H1 (cell line): ENCODE measurements around the gene GALNT18. TPM values are rescaled to one million over a fixed set of nuclear protein-coding genes. Genes with fewer than 3 reads are reported as not detected.

Source experiments
- CTCF ChIA-PET: fragments of 300-600 bp; sonication (Branson Sonifier 250); formaldehyde crosslinking; loops from one replicate; lab custom pipeline; 2021; ENCODE audit not compliant: partially characterized antibody; lab: Charles Lee
- POLR2A ChIA-PET: fragments of 300-600 bp; sonication (Branson Sonifier 250); formaldehyde crosslinking; loops from one replicate; lab custom pipeline; 2021; ENCODE audit warnings: inconsistent platforms; ENCODE audit not compliant: partially characterized antibody; lab: Charles Lee
- DNase-seq, 2 experiments: peaks; one replicate each; pipeline versions ENCODE4 v3.0.0 to v3.0.0-alpha.2; 2010 to 2022; ENCODE audit warnings: low spot score in 2 of 2, low read depth in 1 of 2, mixed read lengths in 1 of 2
- FAIRE-seq: peaks from 2 replicates; lab custom pipeline; 2011; peaks lifted over from hg19 to GRCh38; lab: Jason Lieb, UNC
- H2AFZ ChIP-seq: 2 replicates; pipeline ENCODE4 v1.8.1; 2012; ENCODE audit warnings: low read length, inconsistent platforms
- H2AK5ac ChIP-seq: 2 replicates; pipeline ENCODE4 v1.6.1; 2013; ENCODE audit warnings: low read depth, low read length
- H2BK120ac ChIP-seq: replicated peaks from 2 replicates; pipeline ENCODE3; 2013; ENCODE audit warnings: low read depth, low read length, inconsistent platforms
- H2BK12ac ChIP-seq: 2 replicates; pipeline ENCODE4 v1.6.1; 2013; ENCODE audit warnings: low read depth, low read length
- H2BK15ac ChIP-seq: 2 replicates; pipeline ENCODE4 v1.6.1; 2013; ENCODE audit warnings: low read length
- H2BK20ac ChIP-seq: 2 replicates; pipeline ENCODE4 v1.6.1; 2013; ENCODE audit warnings: low read length
- H2BK5ac ChIP-seq: 2 replicates; pipeline ENCODE4 v1.6.1; 2013; ENCODE audit warnings: low read depth, low read length
- H3K14ac ChIP-seq: 2 replicates; pipeline ENCODE4 v1.6.1; 2013; ENCODE audit warnings: inconsistent platforms; ENCODE audit not compliant: insufficient read length
- H3K18ac ChIP-seq: 2 replicates; pipeline ENCODE4 v1.6.1; 2013; ENCODE audit warnings: low read length; ENCODE audit errors: extremely low read depth
- H3K23ac ChIP-seq: 2 replicates; pipeline ENCODE4 v1.6.1; 2013; ENCODE audit warnings: inconsistent platforms; ENCODE audit not compliant: insufficient read length
- H3K23me2 ChIP-seq: 2 replicates; pipeline ENCODE4 v1.6.1; 2013; ENCODE audit warnings: low read depth, low read length
- H3K27ac ChIP-seq: 2 replicates; pipeline ENCODE4 v1.6.1; 2011; ENCODE audit warnings: low read depth, low read length, inconsistent platforms
- H3K27me3 ChIP-seq, 4 experiments: replicated peaks in 1 of 4; 1 replicate in 1 of 4; 2 replicates in 3 of 4; pipeline versions ENCODE4 v1.6.1 to v1.8.1; 2011 to 2013; ENCODE audit warnings: low read length in 3 of 4, mild to moderate bottlenecking in 3 of 4, inconsistent platforms in 2 of 4, mixed read lengths in 2 of 4, moderate library complexity in 1 of 4; ENCODE audit not compliant: control insufficient read depth in 3 of 4, insufficient read depth in 3 of 4; ENCODE audit errors: extremely low read depth in 1 of 4
- H3K36me3 ChIP-seq, 4 experiments: 2 replicates each; pipeline versions ENCODE4 v1.6.1 to v1.8.1; 2011 to 2013; ENCODE audit warnings: mild to moderate bottlenecking in 4 of 4, low read length in 3 of 4, moderate library complexity in 2 of 4, control low read depth in 1 of 4, inconsistent platforms in 1 of 4; ENCODE audit not compliant: insufficient read depth in 4 of 4, control insufficient read depth in 2 of 4
- H3K4ac ChIP-seq: replicated peaks from 2 replicates; pipeline ENCODE3; 2013; ENCODE audit warnings: low read length, low read depth, mixed read lengths, inconsistent platforms; ENCODE audit not compliant: insufficient read length
- H3K4me1 ChIP-seq, 4 experiments: replicated peaks in 1 of 4; 1 replicate in 1 of 4; 2 replicates in 3 of 4; pipeline versions ENCODE4 v1.6.1 to v1.8.1; 2011 to 2013; ENCODE audit warnings: low read length in 3 of 4, inconsistent platforms in 2 of 4, mixed read lengths in 1 of 4; ENCODE audit not compliant: insufficient read depth in 4 of 4, control insufficient read depth in 3 of 4
- H3K4me2 ChIP-seq, 2 experiments: 2 replicates each; pipeline versions ENCODE4 v1.6.1 to v1.8.1; 2011 to 2013; ENCODE audit warnings: low read depth in 2 of 2, low read length in 2 of 2, control low read depth in 1 of 2, inconsistent platforms in 1 of 2, mild to moderate bottlenecking in 1 of 2; ENCODE audit not compliant: insufficient read depth in 1 of 2
- H3K4me3 ChIP-seq, 4 experiments: fragments of 200-600, 300-600 bp in 1 of 4; sonication (generic), shearing (Covaris generic), sonication (Bioruptor Twin) in 1 of 4; 2 replicates each; pipeline versions ENCODE4 v1.5.1 to v1.8.1; 2011 to 2016; ENCODE audit warnings: low read length in 4 of 4, low read depth in 3 of 4, control low read depth in 2 of 4, inconsistent platforms in 2 of 4, mild to moderate bottlenecking in 2 of 4, mixed read lengths in 1 of 4, moderate library complexity in 1 of 4; ENCODE audit not compliant: insufficient read depth in 2 of 4; ENCODE audit errors: extremely low read depth in 1 of 4
- H3K56ac ChIP-seq: replicated peaks from 2 replicates; pipeline ENCODE3; 2013; ENCODE audit warnings: low read depth, mild to moderate bottlenecking, mixed read lengths, low read length, inconsistent platforms; ENCODE audit not compliant: insufficient read length
- H3K79me1 ChIP-seq: 2 replicates; pipeline ENCODE4 v1.6.1; 2013; ENCODE audit warnings: low read depth, low read length, control low read depth
- H3K79me2 ChIP-seq, 2 experiments: 2 replicates each; pipeline versions ENCODE4 v1.6.1 to v1.8.1; 2012 to 2013; ENCODE audit warnings: low read length in 2 of 2, mild to moderate bottlenecking in 2 of 2, inconsistent platforms in 1 of 2; ENCODE audit not compliant: insufficient read depth in 2 of 2, control insufficient read depth in 1 of 2
- H3K9ac ChIP-seq, 4 experiments: replicated peaks in 1 of 4; 1 replicate in 1 of 4; 2 replicates in 3 of 4; pipeline versions ENCODE4 v1.6.1 to v1.8.1; 2011 to 2013; ENCODE audit warnings: low read depth in 3 of 4, low read length in 3 of 4, control low read depth in 2 of 4, mild to moderate bottlenecking in 2 of 4, moderate library complexity in 2 of 4, inconsistent platforms in 1 of 4; ENCODE audit errors: extremely low read depth in 1 of 4
- H3K9me3 ChIP-seq, 2 experiments: 2 replicates each; pipeline versions ENCODE4 v1.6.1 to v1.8.1; 2012 to 2013; ENCODE audit warnings: mild to moderate bottlenecking in 2 of 2, moderate library complexity in 2 of 2, control low read depth in 1 of 2, inconsistent platforms in 1 of 2, low read depth in 1 of 2, low read length in 1 of 2, mixed read lengths in 1 of 2; ENCODE audit not compliant: insufficient read depth in 2 of 2
- H4K20me1 ChIP-seq, 2 experiments: replicated peaks in 1 of 2; 2 replicates each; pipeline versions ENCODE3 to v1.8.1; 2011 to 2013; ENCODE audit warnings: inconsistent platforms in 2 of 2, low read length in 2 of 2, mild to moderate bottlenecking in 1 of 2; ENCODE audit not compliant: insufficient read depth in 2 of 2, control insufficient read depth in 1 of 2
- H4K5ac ChIP-seq: 2 replicates; pipeline ENCODE4 v1.6.1; 2013; ENCODE audit warnings: low read length, low read depth, mixed read lengths, inconsistent platforms; ENCODE audit not compliant: insufficient read length
- H4K8ac ChIP-seq: 2 replicates; pipeline ENCODE4 v1.8.0; 2013; ENCODE audit warnings: mild to moderate bottlenecking, moderate library complexity, low read length, inconsistent platforms; ENCODE audit not compliant: insufficient read depth; ENCODE audit errors: extremely low read depth
- H4K91ac ChIP-seq: replicated peaks from 2 replicates; pipeline ENCODE3; 2013; ENCODE audit warnings: low read length, mixed read lengths, inconsistent platforms; ENCODE audit not compliant: insufficient read length
- BRCA1 ChIP-seq: IDR thresholded peaks from 2 replicates; pipeline ENCODE4 v1.6.1; 2012; ENCODE audit warnings: low read depth, low read length, improper control_type of control experiment
- CBX5 ChIP-seq: fragments of 300-800, 300-1000 bp; sonication (generic); IDR thresholded peaks from 2 replicates; pipeline ENCODE4 v1.7.1; 2016; ENCODE audit warnings: antibody characterized with exemption, low read length, low read depth
- CEBPB ChIP-seq: IDR thresholded peaks from 2 replicates; pipeline ENCODE4 v1.6.1; 2012; ENCODE audit warnings: low read depth, low read length
- EZH2 ChIP-seq: fragments of 200-600 bp; sonication (generic); IDR thresholded peaks from 2 replicates; pipeline ENCODE4 v1.7.1; 2012; ENCODE audit warnings: low read depth, mild to moderate bottlenecking, moderate library complexity, low read length, inconsistent platforms; ENCODE audit not compliant: severe bottlenecking
- GTF2F1 ChIP-seq: IDR thresholded peaks from 2 replicates; pipeline ENCODE4 v1.6.1; 2012; ENCODE audit warnings: low read depth, low read length, improper control_type of control experiment, borderline replicate concordance
- KDM5A ChIP-seq: fragments of 200-600 bp; IDR thresholded peaks from 2 replicates; pipeline ENCODE4 v1.7.1; 2012; ENCODE audit warnings: mild to moderate bottlenecking, low read length, inconsistent platforms, mixed read lengths
- NRF1 ChIP-seq: IDR thresholded peaks from 2 replicates; pipeline ENCODE4 v1.6.1; 2011; ENCODE audit warnings: mild to moderate bottlenecking, low read depth, low read length, improper control_type of control experiment
- SIN3A ChIP-seq, 2 experiments: IDR thresholded peaks in 1 of 2; conservative IDR thresholded peaks in 1 of 2; 2 replicates each; pipeline ENCODE4 v1.6.1; 2011 to 2012; ENCODE audit warnings: low read length in 2 of 2, improper control_type of control experiment in 1 of 2, low read depth in 1 of 2, mild to moderate bottlenecking in 1 of 2
- SIX5 ChIP-seq: IDR thresholded peaks from 2 replicates; pipeline ENCODE4 v1.6.1; 2011; ENCODE audit warnings: mild to moderate bottlenecking, low read depth, low read length
- SP1 ChIP-seq: IDR thresholded peaks from 2 replicates; pipeline ENCODE4 v1.6.1; 2011; ENCODE audit warnings: low read depth, low read length
- USF2 ChIP-seq: IDR thresholded peaks from 2 replicates; pipeline ENCODE4 v1.6.1; 2011; ENCODE audit warnings: low read length, improper control_type of control experiment
- WGBS, 2 experiments: shearing (Covaris generic) in 1 of 2; methylation state at CpG; one replicate each; pipeline versions ENCODE4 v1.1.6 to v1.1.7; 2013 to 2015; ENCODE audit warnings: low lambda C conversion rate in 2 of 2, mixed read lengths in 2 of 2, inconsistent platforms in 1 of 2, low coverage in 1 of 2, missing lambda C conversion rate in 1 of 2; ENCODE audit not compliant: insufficient replicate concordance in 2 of 2, insufficient coverage in 1 of 2, insufficient read length in 1 of 2; ENCODE audit errors: extremely low coverage in 1 of 2, missing lambda C conversion rate in 1 of 2; 5-methylcytosine and 5-hydroxymethylcytosine counted together
- polyA plus RNA-seq, 7 experiments: library from polyadenylated mRNA; depleted of rRNA in 3 of 7; stranded (reverse) in 5 of 7; unstranded in 2 of 7; fragments of >200 nt in 5 of 7; fragments of 200-250 nt in 2 of 7; gene quantifications; 1 replicate in 5 of 7; 2 replicates in 1 of 7; 4 replicates in 1 of 7; pipeline versions ENCODE4 v1.2.1 to v1.2.3, GENCODE V29; 2011 to 2013; ENCODE audit warnings: missing spikeins in 2 of 7, mixed read lengths in 2 of 7
- total RNA-seq: library from RNA; stranded (reverse); fragmentation: NEBNext Ultra II Directional; extraction: Animal tissue kit (Norgen Biotek cat#: 25700); gene quantifications from 2 replicates; pipeline ENCODE4 v1.2.1, GENCODE V29; 2021

Gene GALNT18
- total and polyA plus RNA-seq, 2 of the 8 experiments (the other 6 are each of a cell fraction or from before 2014, with no cell fraction given) = 6.0 to 9.4 TPM

GRCh38 chr11:11436715-11437313 is 185.0 kb downstream of the GALNT18 start:
- Histone ChIP-seq H3K23ac (no peak overlapping the region), H2AK5ac (peak overlapping the region; percentile 2; the same call in 1 of the 2 replicates), H3K4me3 (no peak overlapping the region), H3K36me3 (no peaks in the 10 kb centered on the region), H2BK120ac (no peak overlapping the region), H2BK20ac (no peak overlapping the region), H4K91ac (no peak overlapping the region), H2AFZ (no peak overlapping the region), H4K8ac (peak overlapping the region; percentile 83; the same call in 1 of the 2 replicates), H2BK5ac (no peak overlapping the region; the same call in 1 of the 2 replicates), H3K23me2 (no peaks in the 10 kb centered on the region), H3K79me2 (no peaks in the 10 kb centered on the region; a peak in 1 of 4 replicates), H3K79me1 (no peaks in the 10 kb centered on the region), H3K9ac (peak overlapping the region in 1 of 4 experiments; percentile 37; a peak in 1 of 7 replicates), H2BK12ac (no peak overlapping the region), H3K4ac (no peak overlapping the region), H3K4me1 (peaks cover 0 to 3% (median 0%) of the 10 kb centered on the region in 4 experiments; a peak in 3 of 7 replicates), H3K27ac (no peak overlapping the region), H2BK15ac (no peak overlapping the region), H3K4me2 (no peak overlapping the region), H3K56ac (no peak overlapping the region), H3K14ac (no peak overlapping the region), H4K5ac (no peak overlapping the region), H4K20me1 (no peaks in the 10 kb centered on the region), H3K18ac (no peak overlapping the region), H3K9me3 (no peaks in the 10 kb centered on the region), H3K27me3 (no peaks in the 10 kb centered on the region)
- WGBS, 2 experiments = 91% methylated on average over 10 of the region's 10 CpGs; no CpG with 5 or more reads in 1 of the 2 experiments
- POLR2A ChIA-PET = interaction anchor here (0.6 to 2.0 kb wide), 3 partner anchors 9 to 66 kb away, joined by 3 to 6 read pairs (median 5); no protein-coding TSS in a partner anchor
- no peak for DNase-seq
- FAIRE-seq = no peak
- CTCF ChIA-PET = interaction anchor here (1.0 to 1.5 kb wide), 2 partner anchors 9 to 34 kb away, joined by 3 read pairs; no protein-coding TSS in a partner anchor
- TF ChIP-seq CBX5 (no peak), SP1 (no peak), KDM5A (no peak), GTF2F1 (no peak), BRCA1 (no peak), CEBPB (no peak), EZH2 (no peak), SIN3A (conservative IDR thresholded peaks at IDR 0.05 in 1 of 2, IDR thresholded peaks at IDR 0.05 in 1 of 2; ENCODE audit: low read depth in 1 of 2, low read length in 2 of 2) (no peak), SIX5 (no peak), USF2 (no peak), NRF1 (no peak)
